HepG2 (cell line): ENCODE results near the gene EMCN.

ENCODE experiments used
- CENPX ChIP-seq: sonication (generic); formaldehyde crosslinking; IDR thresholded peaks from 2 replicates; pipeline ENCODE4 v1.9.0; 2021; ENCODE audit warnings: mild to moderate bottlenecking, missing genetic modification reagents, moderate library complexity
- CTCF ChIP-seq: sonication (generic); formaldehyde crosslinking; IDR thresholded peaks from 2 replicates; pipeline ENCODE4 v1.5.0; 2020; ENCODE audit warnings: mild to moderate bottlenecking, missing genetic modification reagents, moderate library complexity
- FOXJ3 ChIP-seq: sonication (generic); formaldehyde crosslinking; IDR thresholded peaks from 2 replicates; pipeline ENCODE4 v1.4.0; 2020; ENCODE audit warnings: missing genetic modification reagents, mild to moderate bottlenecking, borderline replicate concordance
- GLI4 ChIP-seq: sonication (generic); formaldehyde crosslinking; IDR thresholded peaks from 2 replicates; pipeline ENCODE4 v1.5.1; 2020; ENCODE audit warnings: missing genetic modification reagents, mild to moderate bottlenecking, moderate library complexity, borderline replicate concordance
- PBX2 ChIP-seq: IDR thresholded peaks from 2 replicates; pipeline ENCODE4 v1.6.1; 2016; ENCODE audit warnings: control low read depth
- RAD21 ChIP-seq: fragments of 450-650 bp; formaldehyde crosslinking; IDR thresholded peaks from 2 replicates; pipeline ENCODE4 v1.5.0; 2020; ENCODE audit warnings: mild to moderate bottlenecking
- RERE ChIP-seq: IDR thresholded peaks from 2 replicates; pipeline ENCODE4 v1.6.1; 2016; ENCODE audit warnings: low read depth, missing genetic modification reagents, missing compliant biosample characterization
- SAFB2 ChIP-seq: sonication (generic); formaldehyde crosslinking; IDR thresholded peaks from 2 replicates; pipeline ENCODE4 v1.5.1; 2020; ENCODE audit warnings: missing genetic modification reagents, low read depth, mild to moderate bottlenecking, borderline replicate concordance
- SETDB1 ChIP-seq: sonication (generic); formaldehyde crosslinking; IDR thresholded peaks from 2 replicates; pipeline ENCODE4 v1.5.1; 2020; ENCODE audit warnings: missing genetic modification reagents, mild to moderate bottlenecking, borderline replicate concordance
- ZBTB20 ChIP-seq: sonication (generic); formaldehyde crosslinking; IDR thresholded peaks from 2 replicates; pipeline ENCODE4 v1.8.1; 2023; ENCODE audit warnings: missing genetic modification reagents, low read depth, mild to moderate bottlenecking, borderline replicate concordance

- no peak for TF ChIP-seq SAFB2 (CRISPR knock-in tag)
- no peak for TF ChIP-seq PBX2
- TF ChIP-seq GLI4 (CRISPR knock-in tag): no peak
- no peak for TF ChIP-seq SETDB1
- TF ChIP-seq CTCF (CRISPR knock-in tag): no peak
- no peak for TF ChIP-seq CENPX (CRISPR knock-in tag)
- no peak for TF ChIP-seq FOXJ3
- no peak for TF ChIP-seq RERE (CRISPR knock-in tag)
- TF ChIP-seq ZBTB20 (CRISPR knock-in tag): no peak
- no peak for TF ChIP-seq RAD21 (CRISPR knock-in tag)
Measured at GRCh38 chr4:100361336-100361735, 156.5 kb downstream of the EMCN start.
